GM18858 (cell line): ENCODE measurements around the gene SRI.
"Not testable (repeated sequence)": the region's sequence is repeated elsewhere in the genome, so short reads cannot be mapped to it uniquely, and the experiment has no call there.

Experiments used
- ATAC-seq: cut with Tn5 transposase; IDR thresholded peaks from one replicate; pipeline ENCODE4 v1.9.1; 2021; ENCODE audit not compliant: unreplicated experiment

Gene SRI

DNA sequence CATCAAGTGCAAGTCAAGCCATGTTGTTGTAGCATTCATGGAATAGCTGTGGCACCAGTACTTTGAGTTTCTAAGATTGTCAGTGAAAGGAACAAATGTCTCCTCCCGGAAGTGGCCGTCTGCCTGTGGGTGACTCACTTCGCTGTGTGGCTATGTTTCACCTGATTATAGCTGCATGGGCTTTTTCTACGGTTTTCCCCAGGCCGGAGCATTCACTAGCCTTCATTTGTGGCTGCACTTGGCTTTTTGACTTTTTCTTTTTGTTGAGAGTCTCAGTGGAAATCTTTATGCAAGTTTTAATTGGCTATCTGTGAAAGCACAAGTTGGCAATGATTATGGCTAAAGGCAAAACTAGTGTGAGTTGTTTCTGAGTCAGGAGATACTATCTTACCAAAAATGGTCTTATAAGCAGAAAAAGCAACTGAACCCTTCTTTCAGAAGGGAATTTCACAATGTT lies 35.0 kb downstream of the SRI start:
- no peak for ATAC-seq

DNA sequence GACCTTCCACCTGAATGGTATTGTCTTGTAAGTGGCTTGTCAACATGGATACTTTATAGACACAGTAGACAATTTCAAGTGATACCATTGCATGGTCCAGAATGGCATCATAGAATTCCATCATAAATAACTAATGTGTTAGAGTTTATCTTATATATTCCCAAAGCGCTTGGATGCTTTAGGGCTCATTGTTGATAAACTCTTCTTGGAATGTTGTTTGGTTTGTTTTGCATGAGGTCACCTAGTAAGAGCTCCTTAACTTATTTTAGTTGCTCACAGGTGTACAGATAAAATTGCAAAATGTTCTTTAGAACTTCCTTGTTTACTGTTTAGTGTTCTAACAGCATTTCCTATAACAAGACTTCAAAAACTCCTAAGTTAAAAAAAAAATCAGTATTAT lies 36.8 kb downstream of the SRI start:
- ATAC-seq: no peak

DNA sequence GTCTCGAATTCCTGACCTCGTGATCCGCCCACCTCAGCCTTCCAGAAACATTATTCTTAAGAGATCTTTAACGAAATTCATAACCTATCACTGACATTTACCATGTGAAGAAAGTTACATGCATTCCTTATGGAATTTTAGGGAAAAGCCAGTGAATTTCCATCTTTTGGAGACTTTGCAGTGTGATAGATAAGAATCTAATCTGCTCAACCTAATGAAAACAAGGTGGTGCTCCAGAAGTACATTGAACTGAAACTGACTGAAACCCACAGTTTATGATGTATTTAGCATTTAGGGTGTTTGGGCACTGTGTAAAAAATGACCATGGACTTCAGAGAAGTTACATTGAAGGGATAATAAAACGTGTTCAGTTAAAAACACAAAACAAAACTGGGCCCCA lies 43.6 kb downstream of the SRI start:
- ATAC-seq: no peak

DNA sequence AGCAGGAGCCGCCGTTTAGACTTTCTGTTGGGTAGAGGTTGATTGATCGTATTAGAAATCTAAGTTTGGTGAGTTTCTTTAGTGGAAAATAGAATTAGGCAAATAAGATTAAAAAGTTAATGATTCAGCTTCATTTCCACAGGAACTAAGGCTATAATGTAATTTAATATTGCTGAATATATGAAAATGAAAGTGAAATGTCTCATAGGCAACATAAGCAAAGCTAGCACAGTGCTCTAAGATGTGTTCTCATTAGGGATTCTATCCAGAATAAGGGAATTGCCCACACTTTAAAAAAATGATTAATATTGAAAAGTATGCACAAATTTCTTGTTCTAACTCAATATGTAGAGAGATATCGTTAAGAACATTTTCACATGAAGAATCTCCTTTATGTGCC lies 47.0 kb downstream of the SRI start:
- ATAC-seq: no peak

DNA sequence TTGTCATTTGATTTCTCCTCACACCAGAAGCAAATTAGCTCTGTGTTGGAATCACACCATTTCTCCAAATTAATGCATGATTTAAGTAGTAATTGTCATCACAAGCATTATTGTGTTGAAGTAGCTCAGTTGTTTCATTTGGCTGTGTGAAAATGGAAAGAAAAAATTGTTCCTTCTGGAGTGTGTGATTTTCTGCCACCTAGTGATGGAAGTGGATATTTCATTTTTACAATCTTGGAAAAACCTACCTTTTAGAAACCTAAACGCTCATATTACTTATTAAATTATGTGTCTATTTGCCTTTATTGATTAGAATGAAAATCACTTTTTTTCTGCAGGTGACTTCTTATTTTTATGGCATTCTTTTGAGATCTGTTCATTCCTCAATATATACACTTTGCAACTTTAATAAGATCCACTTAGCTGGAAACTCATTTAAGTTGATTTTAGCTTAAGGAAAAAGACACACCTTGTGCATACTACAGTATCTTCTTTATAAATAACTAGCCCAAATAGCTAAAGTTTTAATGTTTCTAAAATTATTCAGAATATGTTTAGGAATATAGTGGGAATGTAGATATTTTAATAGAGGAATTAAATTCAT lies 50.0 kb downstream of the SRI start:
- ATAC-seq: no peak

DNA sequence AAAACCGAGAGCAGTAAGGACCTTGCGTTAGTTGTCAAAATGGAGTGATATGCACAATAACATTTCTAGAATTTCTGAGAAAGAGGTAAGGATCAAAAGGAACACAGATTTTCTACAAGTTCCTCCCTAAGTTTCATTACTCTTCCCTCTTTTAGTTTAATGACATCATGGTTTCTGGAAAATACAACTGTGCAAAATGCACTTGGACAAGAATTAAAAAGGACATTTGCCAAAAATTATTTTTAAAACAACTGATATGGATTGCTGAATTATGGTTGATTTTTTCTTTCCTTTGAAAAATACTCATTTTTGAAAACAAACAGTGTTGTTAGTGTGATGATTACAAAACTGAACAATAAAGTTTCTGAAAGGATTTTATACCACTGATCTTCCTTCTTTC lies 52.1 kb downstream of the SRI start:
- no peak for ATAC-seq

DNA sequence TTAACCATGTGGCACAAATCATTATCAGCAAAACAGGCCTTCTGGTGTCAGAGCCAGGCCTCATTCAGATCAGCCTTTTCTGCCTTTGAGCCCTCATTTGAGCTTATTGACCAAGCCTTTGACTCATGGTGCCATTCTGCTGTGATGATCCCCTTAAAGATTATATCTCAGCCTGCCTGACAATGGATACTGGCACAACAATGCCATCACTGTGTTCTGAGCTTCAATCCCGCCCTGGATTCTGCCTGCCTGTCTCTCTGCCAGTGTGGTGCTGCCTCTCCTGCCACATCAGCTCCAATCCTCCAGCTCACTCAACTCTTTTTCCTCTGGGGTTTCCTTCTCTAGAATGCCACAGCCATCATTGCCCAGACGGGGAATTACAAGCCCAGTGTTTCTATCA lies 52.6 kb downstream of the SRI start:
- ATAC-seq: no peak

DNA sequence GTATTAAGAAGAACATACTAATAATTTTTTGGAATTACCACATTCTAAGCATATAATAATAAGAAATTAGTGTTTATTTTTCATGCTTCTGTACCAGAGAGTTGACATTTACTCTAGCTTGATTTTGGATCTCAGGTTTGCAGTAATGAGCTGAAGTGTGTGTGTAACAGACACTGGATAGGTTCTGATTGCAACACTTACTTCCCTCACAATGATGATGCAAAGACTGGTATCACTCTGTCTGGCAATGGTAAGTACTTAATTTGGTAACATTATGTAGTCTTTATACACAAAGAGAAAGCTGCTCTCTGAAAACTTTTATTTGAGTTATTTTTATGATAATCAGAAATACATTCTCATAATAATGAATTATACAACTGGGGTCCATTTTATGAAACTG lies 54.1 kb downstream of the SRI start:
- no peak for ATAC-seq

DNA sequence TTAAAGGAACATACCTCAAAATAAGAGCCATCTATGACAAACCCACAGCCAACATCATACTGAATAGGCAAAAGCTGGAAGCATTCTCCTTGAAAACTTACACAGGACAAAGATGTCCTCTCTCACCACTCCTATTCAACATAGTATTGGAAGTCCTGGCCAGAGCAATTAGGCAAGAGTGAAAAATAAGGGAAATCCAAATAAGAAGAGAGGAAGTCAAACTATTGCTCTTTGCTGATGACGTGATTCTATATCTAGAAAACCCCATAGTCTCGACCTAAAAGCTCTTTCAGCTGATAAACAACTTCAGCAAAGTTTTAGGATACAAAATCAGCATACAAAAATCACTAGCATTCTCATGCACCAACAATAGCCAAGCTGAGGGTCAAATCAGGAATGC lies 60.1 kb downstream of the SRI start:
- not testable (repeated sequence) for ATAC-seq

DNA sequence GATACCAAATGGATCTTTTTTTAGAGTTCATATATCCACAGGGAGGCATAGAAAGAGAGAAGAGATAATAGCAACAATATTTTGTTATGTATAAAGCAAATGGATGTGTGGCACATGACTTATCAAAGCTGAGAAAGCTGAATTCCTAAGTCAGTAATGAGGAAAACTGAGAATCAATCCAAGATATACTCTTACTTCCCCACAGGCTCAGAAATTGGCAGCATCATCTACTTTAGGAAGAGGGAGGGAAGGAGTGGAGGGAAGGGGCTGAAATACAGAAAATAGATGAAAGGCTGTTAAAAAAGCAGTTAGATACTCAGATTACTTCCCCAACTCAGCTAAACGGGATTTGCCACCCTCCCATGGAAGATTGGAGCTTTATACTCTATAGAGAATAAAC lies 63.5 kb downstream of the SRI start:
- ATAC-seq: no peak

DNA sequence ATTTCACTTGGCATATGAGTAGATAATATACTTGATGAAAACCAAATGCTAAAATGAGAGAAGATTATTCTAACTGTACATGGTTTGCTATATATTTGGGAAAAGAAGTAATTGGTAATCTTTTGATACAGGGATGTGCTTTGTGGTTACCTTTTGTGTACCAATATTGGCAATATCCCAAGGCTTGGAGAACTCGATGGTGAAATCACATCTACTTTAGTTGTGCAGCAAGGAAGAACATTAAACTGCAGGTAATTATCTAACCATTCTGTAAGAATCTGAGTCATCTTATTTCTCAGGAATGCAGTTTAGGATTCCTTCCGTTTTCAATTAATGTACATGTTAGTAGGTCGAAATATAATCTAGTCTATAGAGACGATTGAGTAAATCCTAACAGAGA lies 64.1 kb downstream of the SRI start:
- no peak for ATAC-seq
